Mucosa of rectum (tissue), 2 donors: ENCODE measurements around the gene ALOX5.
"Not testable (repeated sequence)": the region's sequence is repeated elsewhere in the genome, so short reads cannot be mapped to it uniquely, and the experiment has no call there.

ENCODE experiments used
- H3K27ac ChIP-seq, 2 donors: one replicate each; pipeline ENCODE4 v1.7.0; 2013; ENCODE audit warnings: inconsistent platforms in 2 of 2, low read depth in 2 of 2, low read length in 2 of 2
- H3K27me3 ChIP-seq, 2 donors: one replicate each; pipeline ENCODE4 v1.7.0; 2013; ENCODE audit warnings: low read length in 2 of 2; ENCODE audit not compliant: control insufficient read depth in 2 of 2, insufficient read depth in 2 of 2
- H3K36me3 ChIP-seq, 2 donors: one replicate each; pipeline ENCODE4 v1.7.0; 2013; ENCODE audit warnings: low read length in 2 of 2; ENCODE audit not compliant: control insufficient read depth in 2 of 2, insufficient read depth in 2 of 2
- H3K4me1 ChIP-seq, 2 donors: one replicate each; pipeline ENCODE4 v1.7.0; 2013; ENCODE audit warnings: low read length in 2 of 2, mild to moderate bottlenecking in 1 of 2; ENCODE audit not compliant: control insufficient read depth in 2 of 2, insufficient read depth in 2 of 2
- H3K4me3 ChIP-seq, 2 donors: one replicate each; pipeline ENCODE4 v1.7.0; 2013; ENCODE audit warnings: low read length in 2 of 2
- H3K9ac ChIP-seq, 2 donors: one replicate each; pipeline ENCODE4 v1.7.0; 2013; ENCODE audit warnings: low read length in 2 of 2, low read depth in 1 of 2, mild to moderate bottlenecking in 1 of 2
- H3K9me3 ChIP-seq, 2 donors: one replicate each; pipeline ENCODE4 v1.7.0; 2013; ENCODE audit warnings: low read length in 2 of 2; ENCODE audit not compliant: control insufficient read depth in 2 of 2
- donor health status: healthy.
- donor health status: Normal muscosa, but diverticular disease.

ALOX5 gene

DNA sequence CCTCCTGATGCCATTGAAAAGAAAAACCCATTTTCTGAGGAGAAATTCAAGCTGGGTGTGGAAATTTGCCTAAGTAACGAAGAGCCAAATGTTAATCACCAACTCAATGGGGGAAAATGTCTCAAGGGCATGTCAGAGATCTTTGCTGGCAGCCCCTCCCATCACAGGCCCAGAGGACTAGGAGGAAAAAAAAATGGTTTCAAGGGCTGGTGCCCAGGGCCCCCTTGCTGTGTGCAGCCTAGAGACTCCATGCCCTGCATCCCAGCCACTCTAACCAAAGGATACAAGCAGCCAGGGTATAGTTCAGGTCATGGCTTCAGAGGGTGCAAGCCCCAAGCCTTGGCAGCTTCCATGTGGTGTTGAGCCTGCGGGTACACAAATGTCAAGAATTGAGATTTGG, 106.3 kb downstream of the ALOX5 start:
- H3K27ac ChIP-seq = no peak overlapping the region
- H3K4me1 ChIP-seq = no peaks in the 10 kb centered on the region
- peaks cover 5 to 11% of the 10 kb centered on the region in 2 donors for H3K36me3 ChIP-seq
- H3K9me3 ChIP-seq = no peaks in the 10 kb centered on the region
- H3K9ac ChIP-seq = no peak overlapping the region
- no peak overlapping the region for H3K4me3 ChIP-seq
- H3K27me3 ChIP-seq = no peaks in the 10 kb centered on the region

DNA sequence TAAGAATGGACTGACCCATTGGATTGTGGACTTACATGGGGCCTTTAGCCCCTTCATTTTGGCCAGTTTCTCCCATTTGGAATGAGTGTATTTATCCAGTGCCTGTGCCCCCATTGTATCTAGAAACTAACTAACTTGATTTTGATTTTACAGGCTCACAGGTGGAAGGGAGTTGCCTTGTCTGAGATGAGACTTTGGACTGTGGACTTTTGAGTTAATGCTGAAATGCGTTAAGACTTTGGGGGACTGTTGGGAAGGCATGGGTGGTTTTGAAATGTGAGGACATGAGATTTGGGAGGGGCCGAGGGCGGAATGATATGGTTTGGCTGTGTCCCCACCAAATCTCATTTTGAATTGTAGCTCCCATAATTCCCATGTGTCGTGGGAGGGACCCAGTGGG, 107.1 kb downstream of the ALOX5 start:
- not testable (repeated sequence) for H3K27me3 ChIP-seq, H3K4me1 ChIP-seq, H3K27ac ChIP-seq, H3K4me3 ChIP-seq, H3K9me3 ChIP-seq, H3K9ac ChIP-seq
- H3K36me3 ChIP-seq = peaks cover 7 to 11% of the 10 kb centered on the region in 2 donors

DNA sequence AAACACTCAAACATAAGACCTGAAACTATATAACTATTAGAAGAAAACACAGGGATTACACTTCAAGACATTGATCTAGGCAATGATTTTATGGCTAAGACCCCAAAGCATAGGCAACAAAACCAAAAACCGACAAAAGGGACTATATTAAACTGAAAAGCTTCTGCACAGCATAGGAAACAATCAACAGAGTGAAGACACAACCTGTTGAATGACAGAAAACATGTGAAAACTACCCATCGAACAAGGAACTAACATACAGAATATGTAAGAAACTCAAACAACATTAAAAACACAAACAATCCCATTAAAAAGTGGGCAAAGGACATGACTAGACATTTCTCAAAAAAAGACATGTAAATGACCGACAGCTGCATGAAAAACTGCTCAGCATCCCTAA, 109.0 kb downstream of the ALOX5 start:
- no peak overlapping the region for H3K9ac ChIP-seq
- no peaks in the 10 kb centered on the region for H3K27me3 ChIP-seq
- no peak overlapping the region for H3K27ac ChIP-seq
- no peaks in the 10 kb centered on the region for H3K9me3 ChIP-seq
- H3K4me3 ChIP-seq = no peak overlapping the region
- no peaks in the 10 kb centered on the region for H3K4me1 ChIP-seq
- peaks cover 11 to 17% of the 10 kb centered on the region in 2 donors for H3K36me3 ChIP-seq

DNA sequence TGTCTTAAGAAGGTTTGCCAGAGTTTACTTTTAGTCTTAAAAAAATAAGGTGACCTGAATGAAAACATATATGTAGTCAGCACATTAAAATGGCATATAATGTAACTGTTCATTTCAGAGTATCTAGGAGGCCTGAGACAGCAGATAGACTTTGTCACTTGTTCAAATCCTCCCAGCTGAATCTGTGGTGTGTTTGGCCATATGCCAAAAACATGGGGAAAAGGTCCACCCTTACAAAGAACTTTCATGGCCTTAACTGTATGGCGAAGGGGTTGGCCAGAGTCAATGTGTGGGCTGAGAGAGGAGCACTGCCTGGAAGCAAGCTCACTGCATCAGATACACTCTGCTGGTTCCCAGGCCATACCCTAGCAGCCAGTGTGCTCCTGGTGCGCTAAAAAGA, 113.7 kb downstream of the ALOX5 start:
- Histone ChIP-seq H3K27me3 (no peaks in the 10 kb centered on the region), H3K27ac (no peak overlapping the region), H3K9ac (no peak overlapping the region), H3K4me1 (no peaks in the 10 kb centered on the region), H3K9me3 (no peaks in the 10 kb centered on the region), H3K36me3 (peaks cover 21 to 23% of the 10 kb centered on the region in 2 donors), H3K4me3 (no peak overlapping the region)

DNA sequence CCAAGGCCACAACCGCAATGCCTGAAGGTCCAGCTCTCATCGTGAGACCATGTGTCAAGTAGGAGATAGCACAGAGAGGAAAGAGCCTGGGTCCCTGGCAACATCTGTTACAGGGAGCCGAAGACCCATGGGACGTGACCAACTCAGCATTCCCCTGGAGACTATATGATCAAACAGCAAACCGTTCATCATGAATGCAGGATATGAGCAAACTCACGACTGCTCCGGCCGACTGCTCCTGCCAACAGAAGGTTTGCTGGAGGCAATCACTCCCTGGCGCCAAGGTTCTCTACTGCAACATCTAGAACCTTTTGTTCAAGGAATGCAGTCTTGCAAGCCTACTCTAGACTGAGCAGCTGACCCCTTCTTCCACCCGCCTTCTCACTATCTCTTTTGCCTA, 114.3 kb downstream of the ALOX5 start:
- no peaks in the 10 kb centered on the region for H3K27me3 ChIP-seq

DNA sequence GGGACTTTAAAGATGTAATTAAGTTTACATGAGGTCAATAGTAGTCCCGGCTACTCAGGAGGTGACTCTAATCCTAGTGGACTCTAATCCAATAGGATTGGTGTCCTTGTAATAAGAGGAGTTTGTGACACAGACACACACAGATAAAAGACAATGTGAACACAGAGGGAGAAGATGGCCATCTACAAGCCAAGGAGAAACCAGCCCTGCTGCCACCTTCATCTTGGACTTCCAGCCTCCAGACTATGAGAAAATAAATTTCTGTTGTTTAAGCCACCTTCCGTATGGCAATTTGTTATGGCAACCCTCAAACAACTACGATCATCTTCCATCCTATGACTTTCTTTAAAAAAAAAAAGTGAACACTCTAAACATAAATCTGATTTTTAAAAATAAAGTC, 116.3 kb downstream of the ALOX5 start:
- H3K4me3 ChIP-seq = no peak overlapping the region
- no peaks in the 10 kb centered on the region for H3K27me3 ChIP-seq
- peaks cover 11 to 16% of the 10 kb centered on the region in 2 donors for H3K36me3 ChIP-seq
- H3K9ac ChIP-seq = no peak overlapping the region
- no peaks in the 10 kb centered on the region for H3K9me3 ChIP-seq
- no peaks in the 10 kb centered on the region for H3K4me1 ChIP-seq
- no peak overlapping the region for H3K27ac ChIP-seq

More for the DNA sequence above, 114.3 kb downstream of the ALOX5 start:
- no peaks in the 10 kb centered on the region for H3K9me3 ChIP-seq
- H3K36me3 ChIP-seq = peaks cover 21 to 23% of the 10 kb centered on the region in 2 donors
- H3K27ac ChIP-seq = no peak overlapping the region
- no peak overlapping the region for H3K4me3 ChIP-seq
- H3K4me1 ChIP-seq = no peaks in the 10 kb centered on the region
- no peak overlapping the region for H3K9ac ChIP-seq

DNA sequence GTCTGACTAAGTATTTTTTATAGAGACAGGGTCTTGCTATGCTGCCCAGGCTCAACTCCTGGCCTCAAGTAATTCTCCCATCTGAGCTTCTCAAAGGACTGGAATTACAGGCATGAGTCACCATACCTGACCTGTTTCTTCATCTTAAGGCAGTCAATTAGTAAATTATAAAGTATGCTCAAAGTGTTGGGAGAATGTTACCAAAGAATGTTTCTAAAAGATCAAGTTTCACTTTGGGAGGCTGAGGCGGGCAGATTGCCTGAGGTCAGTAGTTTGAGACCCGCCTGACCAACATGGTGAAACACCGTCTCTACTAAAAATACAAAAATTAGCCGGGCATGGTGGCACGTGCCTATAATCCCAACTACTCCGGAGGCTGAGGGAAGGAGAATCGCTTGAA, 117.0 kb downstream of the ALOX5 start:
- H3K4me3 ChIP-seq = no peak overlapping the region
- H3K9ac ChIP-seq = no peak overlapping the region
- H3K27ac ChIP-seq = no peak overlapping the region
- H3K27me3 ChIP-seq = no peaks in the 10 kb centered on the region
- H3K4me1 ChIP-seq = no peaks in the 10 kb centered on the region
- no peaks in the 10 kb centered on the region for H3K9me3 ChIP-seq
- peaks cover 11 to 14% of the 10 kb centered on the region in 2 donors for H3K36me3 ChIP-seq
